Uterus (tissue), 4 donors: ENCODE data around the gene CCNY. TPM values are rescaled to one million over a fixed set of nuclear protein-coding genes. Genes with fewer than 3 reads are reported as not detected.

Experiments used
- DNase-seq, 2 donors: peaks; one replicate each; pipeline ENCODE4 v3.0.0-alpha.2; 2019 to 2020
- H3K27ac ChIP-seq, 2 donors: fragments of 200-600 bp; sonication (generic); 1 replicate in 1 of 2; 2 replicates in 1 of 2; pipeline ENCODE4 v1.5.1; 2016 to 2018
- H3K27me3 ChIP-seq, 2 donors: fragments of 200-600 bp; sonication (generic); one replicate each; pipeline ENCODE4 v1.5.1; 2018 to 2019; ENCODE audit warnings: control low read depth in 1 of 2
- H3K36me3 ChIP-seq, 2 donors: fragments of 200-600 bp; sonication (generic); one replicate each; pipeline ENCODE4 v1.5.1; 2019; ENCODE audit warnings: control low read depth in 1 of 2
- H3K4me1 ChIP-seq, 2 donors: fragments of 200-600 bp; sonication (generic); one replicate each; pipeline ENCODE4 v1.5.1; 2018 to 2019; ENCODE audit warnings: control low read depth in 1 of 2
- H3K4me3 ChIP-seq, 2 donors: fragments of 200-600 bp; sonication (generic); 1 replicate in 1 of 2; 2 replicates in 1 of 2; pipeline ENCODE4 v1.5.1; 2018 to 2019; ENCODE audit warnings: mild to moderate bottlenecking in 1 of 2
- H3K9me3 ChIP-seq, 2 donors: fragments of 200-600 bp; sonication (generic); one replicate each; pipeline ENCODE4 v1.5.1; 2019; ENCODE audit warnings: control low read depth in 1 of 2
- CTCF ChIP-seq, 4 experiments: fragments of 200-600 bp in 2 of 4; fragments of 450-650 bp in 2 of 4; sonication (generic) in 2 of 4; IDR thresholded peaks; one replicate each; pipeline ENCODE4 v1.5.1; 2016 to 2019; ENCODE audit warnings: antibody characterized with exemption in 4 of 4, mild to moderate bottlenecking in 2 of 4, moderate library complexity in 1 of 4
- POLR2A ChIP-seq, 2 donors: fragments of 450-650 bp; IDR thresholded peaks; one replicate each; pipeline ENCODE4 v1.6.1; 2016; ENCODE audit warnings: antibody characterized with exemption in 2 of 2, mild to moderate bottlenecking in 1 of 2, moderate library complexity in 1 of 2
- intact Hi-C: fragments of 100-400 bp; cut with DNase I; formaldehyde crosslinking; loops from one replicate; pipeline ENCODE4 v1.15.1; 2023; ENCODE audit warnings: low total_unique reads
- total RNA-seq, 4 donors: library from RNA; depleted of rRNA in 3 of 4; stranded (reverse); fragments of >200 nt in 3 of 4; gene quantifications; one replicate each; pipeline versions ENCODE4 v1.1.0 to v1.2.4, GENCODE V29; 2014 to 2023
- donor health status: DM: yes; HTN: yes; CAD: no.

The CCNY gene
- total RNA-seq, 4 donors from 2014 or later: 28.2 to 79.2 (median 46.2) TPM

GRCh38 chr10:35345383-35345742, 9.1 kb downstream of the CCNY start:
- H3K4me1 ChIP-seq: peaks cover 0 to 10% of the 10 kb centered on the region in 2 donors
- H3K9me3 ChIP-seq: no peaks in the 10 kb centered on the region

GRCh38 chr10:35346248-35346647, 9.9 kb downstream of the CCNY start:
- no peak for DNase-seq
- H3K4me3 ChIP-seq: no peak overlapping the region
- H3K9me3 ChIP-seq: no peaks in the 10 kb centered on the region
- TF ChIP-seq POLR2A (IDR thresholded peaks at IDR 0.05) (no peak), CTCF (IDR thresholded peaks at IDR 0.05) (no peak)
- H3K27me3 ChIP-seq: no peaks in the 10 kb centered on the region
- peaks cover 0 to 10% of the 10 kb centered on the region in 2 donors for H3K4me1 ChIP-seq
- no peak overlapping the region for H3K27ac ChIP-seq
- intact Hi-C loops: no loop called here
- H3K36me3 ChIP-seq: no peaks in the 10 kb centered on the region

More at GRCh38 chr10:35345383-35345742, 9.1 kb downstream of the CCNY start:
- TF ChIP-seq POLR2A (IDR thresholded peaks at IDR 0.05) (no peak), CTCF (IDR thresholded peaks at IDR 0.05) (no peak)
- intact Hi-C loops: no loop called here
- H3K27ac ChIP-seq: no peak overlapping the region
- H3K4me3 ChIP-seq: no peak overlapping the region
- H3K36me3 ChIP-seq: no peaks in the 10 kb centered on the region
- DNase-seq: no peak
- no peaks in the 10 kb centered on the region for H3K27me3 ChIP-seq

DNA sequence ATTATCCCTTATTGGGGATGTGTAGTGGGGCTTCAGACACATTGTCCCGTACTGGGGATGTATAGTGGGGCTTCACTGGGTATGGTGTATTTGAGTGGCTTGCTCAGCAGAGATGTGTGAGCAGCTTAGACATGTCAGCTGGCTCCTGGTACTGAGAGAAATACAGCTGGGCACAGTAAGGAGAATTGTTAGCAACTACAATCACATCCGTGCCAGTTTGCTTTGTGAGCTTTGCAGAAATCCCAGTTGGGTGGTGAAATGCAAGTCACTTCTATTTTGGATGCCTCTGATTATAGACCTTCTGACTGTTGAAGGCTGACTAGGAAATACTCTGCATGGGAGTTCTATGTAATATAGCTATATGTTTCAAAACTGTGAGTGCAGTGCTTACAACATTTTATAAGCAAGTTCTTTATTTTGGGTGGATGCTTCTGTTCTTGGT, 10.8 kb downstream of the CCNY start:
- H3K4me3 ChIP-seq: no peak overlapping the region
- H3K4me1 ChIP-seq: peaks cover 0 to 10% of the 10 kb centered on the region in 2 donors
- DNase-seq: no peak
- intact Hi-C loops: no loop called here
- H3K9me3 ChIP-seq: no peaks in the 10 kb centered on the region
- H3K27ac ChIP-seq: no peak overlapping the region
- no peaks in the 10 kb centered on the region for H3K36me3 ChIP-seq
- no peak for TF ChIP-seq POLR2A (IDR thresholded peaks at IDR 0.05)
- no peak for TF ChIP-seq CTCF (IDR thresholded peaks at IDR 0.05)
- H3K27me3 ChIP-seq: no peaks in the 10 kb centered on the region

DNA sequence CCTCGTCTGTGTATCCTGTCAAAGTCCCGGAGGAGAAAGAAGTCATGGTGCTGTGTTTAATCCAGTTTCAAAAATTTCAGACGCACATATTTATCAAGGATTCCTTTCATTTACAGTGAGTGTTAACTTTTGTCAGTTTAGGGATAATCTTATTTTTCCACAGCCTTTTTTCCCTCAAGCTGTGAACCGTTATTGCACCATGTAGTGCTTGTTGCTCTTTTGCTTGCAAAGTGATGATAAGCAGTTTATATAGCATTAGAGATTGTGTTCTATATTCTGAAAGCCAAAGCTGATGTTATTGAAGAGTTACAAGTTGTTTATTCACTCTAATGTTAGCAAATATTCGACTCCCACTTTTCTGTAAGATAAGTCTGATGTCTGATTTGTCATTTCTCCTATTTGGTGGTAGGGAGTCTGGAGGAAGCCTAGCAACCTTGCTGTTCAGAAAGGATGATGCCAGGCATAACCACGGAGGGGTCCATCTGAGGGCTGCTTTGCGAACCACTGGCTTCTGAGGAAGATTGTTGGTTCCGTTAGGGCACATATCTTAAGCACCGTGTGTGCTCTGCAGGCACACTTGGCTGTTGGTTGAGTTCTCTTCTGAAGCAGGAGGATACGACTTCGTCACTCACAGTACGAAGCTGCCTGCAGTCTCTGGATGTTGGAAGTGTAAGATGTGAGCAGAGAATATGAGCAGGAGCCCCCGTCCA, 11.7 kb downstream of the CCNY start:
- intact Hi-C loops: no loop called here
- no peak overlapping the region for H3K4me3 ChIP-seq
- no peak for TF ChIP-seq CTCF (IDR thresholded peaks at IDR 0.05)
- no peak for TF ChIP-seq POLR2A (IDR thresholded peaks at IDR 0.05)
- H3K27me3 ChIP-seq: no peaks in the 10 kb centered on the region
- no peaks in the 10 kb centered on the region for H3K36me3 ChIP-seq
- DNase-seq: no peak
- H3K9me3 ChIP-seq: no peaks in the 10 kb centered on the region
- no peak overlapping the region for H3K27ac ChIP-seq
- peaks cover 0 to 10% of the 10 kb centered on the region in 2 donors for H3K4me1 ChIP-seq

GRCh38 chr10:35348609-35349388, 12.5 kb downstream of the CCNY start:
- peaks cover 0 to 10% of the 10 kb centered on the region in 2 donors for H3K4me1 ChIP-seq
- H3K36me3 ChIP-seq: no peaks in the 10 kb centered on the region
- no peak overlapping the region for H3K27ac ChIP-seq
- DNase-seq: no peak
- no peaks in the 10 kb centered on the region for H3K9me3 ChIP-seq
- TF ChIP-seq CTCF (IDR thresholded peaks at IDR 0.05) (no peak), POLR2A (IDR thresholded peaks at IDR 0.05) (no peak)
- H3K4me3 ChIP-seq: no peak overlapping the region
- H3K27me3 ChIP-seq: no peaks in the 10 kb centered on the region
- intact Hi-C loops: no loop called here
